Neural progenitor cell (in vitro differentiated cells): ENCODE results near the gene HTN3.

Source experiments
- EZH2 ChIP-seq: fragments of 200-600 bp; sonication (generic); IDR thresholded peaks from 2 replicates; pipeline ENCODE4 v1.6.1; 2017; ENCODE audit warnings: antibody characterized with exemption, mild to moderate bottlenecking, moderate library complexity
- EZH2phosphoT487 ChIP-seq: fragments of 200-600 bp; sonication (generic); IDR thresholded peaks from 2 replicates; pipeline ENCODE4 v1.6.1; 2017; ENCODE audit warnings: antibody characterized with exemption
- TF ChIP-seq, protein P1 (sequence below): fragments of 200-600 bp; sonication (generic); IDR thresholded peaks from 2 replicates; pipeline ENCODE4 v1.5.1; 2017; ENCODE audit warnings: antibody characterized with exemption, mild to moderate bottlenecking

DNA sequence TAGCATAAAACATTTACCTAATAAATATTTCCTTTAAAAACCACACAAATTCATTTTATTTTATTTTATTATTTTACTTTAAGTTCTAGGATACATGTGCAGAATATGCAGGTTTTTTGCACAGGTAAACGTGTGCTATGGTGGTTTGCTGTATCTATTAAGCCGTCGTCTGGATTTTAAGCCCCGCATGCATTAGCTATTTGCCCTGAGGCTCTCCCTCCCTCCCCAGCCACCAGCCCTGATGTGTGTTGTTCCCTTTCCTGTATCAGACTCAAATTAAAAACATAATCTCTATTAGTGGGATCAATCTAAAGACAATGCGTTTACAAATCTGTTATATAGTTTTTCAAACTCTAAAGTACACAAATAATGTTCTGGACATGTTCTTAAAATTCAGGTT is 1.2 kb upstream of the HTN3 start:
- TF ChIP-seq EZH2 (no peak), EZH2phosphoT487 (no peak)
- TF ChIP-seq, protein P1, sequence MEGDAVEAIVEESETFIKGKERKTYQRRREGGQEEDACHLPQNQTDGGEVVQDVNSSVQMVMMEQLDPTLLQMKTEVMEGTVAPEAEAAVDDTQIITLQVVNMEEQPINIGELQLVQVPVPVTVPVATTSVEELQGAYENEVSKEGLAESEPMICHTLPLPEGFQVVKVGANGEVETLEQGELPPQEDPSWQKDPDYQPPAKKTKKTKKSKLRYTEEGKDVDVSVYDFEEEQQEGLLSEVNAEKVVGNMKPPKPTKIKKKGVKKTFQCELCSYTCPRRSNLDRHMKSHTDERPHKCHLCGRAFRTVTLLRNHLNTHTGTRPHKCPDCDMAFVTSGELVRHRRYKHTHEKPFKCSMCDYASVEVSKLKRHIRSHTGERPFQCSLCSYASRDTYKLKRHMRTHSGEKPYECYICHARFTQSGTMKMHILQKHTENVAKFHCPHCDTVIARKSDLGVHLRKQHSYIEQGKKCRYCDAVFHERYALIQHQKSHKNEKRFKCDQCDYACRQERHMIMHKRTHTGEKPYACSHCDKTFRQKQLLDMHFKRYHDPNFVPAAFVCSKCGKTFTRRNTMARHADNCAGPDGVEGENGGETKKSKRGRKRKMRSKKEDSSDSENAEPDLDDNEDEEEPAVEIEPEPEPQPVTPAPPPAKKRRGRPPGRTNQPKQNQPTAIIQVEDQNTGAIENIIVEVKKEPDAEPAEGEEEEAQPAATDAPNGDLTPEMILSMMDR, result no peak
